Activated CD8-positive, alpha-beta memory T cell treated with anti-CD3 and anti-CD28 coated beads, Interleukin-2, amount 50 U/mL, for 1 hour (primary cell): ENCODE measurements around the gene ELK3.

Experiments used
- DNase-seq: peaks from one replicate; pipeline ENCODE4 v3.0.0-alpha.2; 2020; ENCODE audit errors: extremely low read depth

ELK3 gene

GRCh38 chr12:96234591-96235483 lies 40.7 kb downstream of the ELK3 start:
- no peak for DNase-seq

- DNase-seq: no peak
Observed at GRCh38 chr12:96235484-96235826, 41.3 kb downstream of the ELK3 start.

- DNase-seq: no peak
Observed at GRCh38 chr12:96236221-96236822, 42.1 kb downstream of the ELK3 start.

- DNase-seq: no peak
Observed at GRCh38 chr12:96237035-96237434, 42.9 kb downstream of the ELK3 start.

GRCh38 chr12:96237465-96238077 lies 43.4 kb downstream of the ELK3 start:
- peak; percentile 44 for DNase-seq

- DNase-seq: no peak
Observed at GRCh38 chr12:96238336-96239047, 44.3 kb downstream of the ELK3 start.

- DNase-seq: no peak
Observed at GRCh38 chr12:96239711-96240635, 45.8 kb downstream of the ELK3 start.

- no peak for DNase-seq
Observed at GRCh38 chr12:96240656-96241055, 46.5 kb downstream of the ELK3 start.

- no peak for DNase-seq
Observed at GRCh38 chr12:96241431-96241830, 47.3 kb downstream of the ELK3 start.

GRCh38 chr12:96241846-96242256 lies 47.7 kb downstream of the ELK3 start:
- DNase-seq: peak; percentile 59

- no peak for DNase-seq
Observed at GRCh38 chr12:96242597-96242996, 48.4 kb downstream of the ELK3 start.

GRCh38 chr12:96244826-96245225 lies 50.7 kb downstream of the ELK3 start:
- DNase-seq: no peak

GRCh38 chr12:96246926-96247505 lies 52.8 kb downstream of the ELK3 start:
- DNase-seq: no peak

GRCh38 chr12:96247563-96247962 lies 53.4 kb downstream of the ELK3 start:
- DNase-seq: no peak

GRCh38 chr12:96248136-96248931 lies 54.2 kb downstream of the ELK3 start:
- DNase-seq: no peak

- DNase-seq: no peak
Observed at GRCh38 chr12:96249196-96250118, 55.3 kb downstream of the ELK3 start.

GRCh38 chr12:96250119-96250685 lies 56.0 kb downstream of the ELK3 start:
- no peak for DNase-seq

- no peak for DNase-seq
Observed at GRCh38 chr12:96255077-96255476, 60.9 kb downstream of the ELK3 start.
